ENCODE results near the gene RBL1.
"Not testable (repeated sequence)": the region's sequence is repeated elsewhere in the genome, so short reads cannot be mapped to it uniquely, and the experiment has no call there.

- TF ChIP-seq RCOR1 (IDR thresholded peaks at IDR 0.05; ENCODE audit: insufficient replicate concordance, low read length); CTCF (conservative IDR thresholded peaks at IDR 0.05; ENCODE audit: low read depth, low read length); POLR2A (IDR thresholded peaks at IDR 0.05; ENCODE audit: low read depth, low read length); MXI1 (IDR thresholded peaks at IDR 0.05; ENCODE audit: borderline replicate concordance, low read depth, low read length); FOS (IDR thresholded peaks at IDR 0.05; ENCODE audit: low read depth, low read length); CEBPB (IDR thresholded peaks at IDR 0.05; ENCODE audit: low read depth, low read length): not testable (repeated sequence)
Measured at GRCh38 chr20:37039366-37039765, 56.4 kb downstream of the RBL1 start.

Measured in IMR-90 (cell line).